Measurements from ENCODE around the gene C6orf163.

- no peak for TF ChIP-seq CTCF (IDR thresholded peaks at IDR 0.05)
- TF ChIP-seq POLR2AphosphoS5 (IDR thresholded peaks at IDR 0.05): no peak
- TF ChIP-seq POLR2A (IDR thresholded peaks at IDR 0.05): no peak
- no peak for TF ChIP-seq EP300 (IDR thresholded peaks at IDR 0.05)
Observed at GRCh38 chr6:87384038-87384437, 39.4 kb downstream of the C6orf163 start.

Measured in gastroesophageal sphincter (tissue), 3 donors.